Aortic smooth muscle cell (primary cell): ENCODE data around the gene FTHL17. TPM values are rescaled to one million over a fixed set of nuclear protein-coding genes. Genes with fewer than 3 reads are reported as not detected.

ENCODE experiments used
- total RNA-seq: library from RNA; depleted of rRNA; stranded (reverse); fragments of >200 nt; gene quantifications from 2 replicates; pipeline ENCODE4 v1.2.3, GENCODE V29; 2014

The FTHL17 gene
- total RNA-seq = not detected in 2 replicates

DNA sequence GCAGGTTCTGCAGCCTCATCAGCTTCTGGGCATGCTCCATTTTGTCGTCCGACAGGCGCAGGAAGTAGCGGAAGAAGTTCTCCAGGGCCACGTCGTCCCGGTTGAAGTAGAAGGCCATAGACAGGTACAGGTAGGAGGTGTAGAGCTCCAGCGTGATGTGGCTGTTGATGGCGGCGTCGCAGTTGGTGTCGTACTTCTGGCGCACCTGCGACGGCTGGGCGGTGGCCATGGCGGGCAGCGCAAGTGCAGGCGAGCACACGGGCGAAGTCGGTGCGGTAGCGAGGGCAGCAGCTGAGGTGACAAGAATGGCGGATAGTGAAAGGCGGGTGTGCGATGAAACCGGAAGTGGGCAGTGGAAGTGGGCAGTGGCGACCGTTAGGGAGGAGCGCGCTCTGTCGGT, at the start of gene FTHL17:
TSS of gene FTHL17 (minus strand) at position 317 of the 400 bp plus-strand sequence. CDS start at position 229, 88 bp downstream.

Other genes with a start within 250 kb of the FTHL17 start
- gene TAB3, start 182.8 kb downstream of the FTHL17 start, total RNA-seq = 5.0 and 7.2 TPM in 2 replicates